Neural cell (in vitro differentiated cells): Measurements from ENCODE around the gene GRB2.

Experiments used
- EP300 ChIP-seq: fragments of 450-650 bp; conservative IDR thresholded peaks from 2 replicates; pipeline ENCODE4 v1.6.1; 2014; ENCODE audit warnings: antibody characterized with exemption, mild to moderate bottlenecking, moderate library complexity; ENCODE audit not compliant: poor library complexity, severe bottlenecking
- EZH2 ChIP-seq: fragments of 200-600, 300-800 bp; shearing (Covaris generic), sonication (generic); IDR thresholded peaks from 2 replicates; pipeline ENCODE4 v1.6.1; 2014; ENCODE audit warnings: antibody characterized with exemption, low read length, borderline replicate concordance, mild to moderate bottlenecking; ENCODE audit not compliant: insufficient read depth, poor library complexity, severe bottlenecking
- MXI1 ChIP-seq: fragments of 450-650 bp; conservative IDR thresholded peaks from 2 replicates; pipeline ENCODE4 v1.6.1; 2014; ENCODE audit warnings: antibody characterized with exemption, mild to moderate bottlenecking; ENCODE audit not compliant: poor library complexity, severe bottlenecking
- POLR2AphosphoS5 ChIP-seq: IDR thresholded peaks from 2 replicates; pipeline ENCODE4 v1.6.1; 2012
- RAD21 ChIP-seq: fragments of 450-650 bp; conservative IDR thresholded peaks from 2 replicates; pipeline ENCODE4 v1.6.1; 2014; ENCODE audit warnings: antibody characterized with exemption, mild to moderate bottlenecking, moderate library complexity
- SMC3 ChIP-seq: fragments of 450-650 bp; conservative IDR thresholded peaks from 2 replicates; pipeline ENCODE4 v1.6.1; 2014; ENCODE audit warnings: antibody characterized with exemption, mild to moderate bottlenecking, moderate library complexity; ENCODE audit not compliant: poor library complexity
- TAF1 ChIP-seq: IDR thresholded peaks from 2 replicates; pipeline ENCODE4 v1.6.1; 2012; ENCODE audit warnings: low read depth
- TF ChIP-seq, protein P1 (sequence below): fragments of 450-650 bp; IDR thresholded peaks from 2 replicates; pipeline ENCODE4 v1.5.1; 2014; ENCODE audit warnings: antibody characterized with exemption, mild to moderate bottlenecking, moderate library complexity; ENCODE audit not compliant: poor library complexity, severe bottlenecking
- TF ChIP-seq, protein P2 (sequence below): IDR thresholded peaks from 2 replicates; pipeline ENCODE4 v1.6.1; 2012; ENCODE audit warnings: borderline replicate concordance

DNA sequence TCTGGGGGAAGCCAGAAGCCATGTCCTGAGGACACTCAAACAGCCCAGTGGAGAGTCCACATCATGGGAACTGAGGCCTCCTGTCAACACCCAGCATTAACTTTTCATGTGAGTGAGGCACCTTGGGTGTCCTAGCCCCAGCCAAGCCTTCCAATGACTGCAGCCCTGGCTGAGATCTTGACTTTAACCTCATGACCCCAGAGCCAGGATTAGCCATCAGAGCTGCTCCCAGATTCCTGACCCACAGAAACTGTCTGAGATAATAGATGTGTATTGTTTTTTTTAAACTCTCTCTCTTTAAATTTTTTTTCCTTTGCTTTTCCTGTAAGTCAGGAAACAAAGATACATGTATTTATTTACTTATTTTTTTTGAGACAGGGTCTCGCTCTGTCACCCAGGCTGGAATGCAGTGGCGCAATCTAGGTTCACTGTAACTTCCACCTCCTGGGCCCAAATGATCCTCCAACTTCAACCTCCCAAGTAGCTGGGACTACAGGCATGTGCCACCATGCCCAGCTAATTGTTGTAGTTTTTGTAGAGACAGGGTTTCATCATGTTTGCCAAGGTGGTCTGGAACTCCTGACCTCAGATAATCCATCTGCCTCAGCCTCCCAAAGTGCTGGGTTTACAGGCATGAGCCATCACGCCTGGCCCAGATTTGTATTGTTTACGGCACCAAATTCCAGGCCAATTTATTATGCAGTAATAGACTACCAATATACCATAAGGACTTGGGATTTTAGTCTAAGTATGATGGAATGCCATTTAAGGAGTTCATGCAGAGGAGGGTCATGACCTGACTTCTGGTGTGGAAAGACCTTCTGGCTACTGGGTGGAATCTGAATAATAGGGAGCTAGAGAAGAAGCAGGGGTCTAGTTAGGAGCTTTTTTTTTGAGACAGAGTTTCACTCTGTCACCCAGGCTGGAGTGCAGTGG, 37.0 kb upstream of the GRB2 start:
- TF ChIP-seq EZH2, result no peak
- TF ChIP-seq RAD21, result no peak
- TF ChIP-seq, protein P1, sequence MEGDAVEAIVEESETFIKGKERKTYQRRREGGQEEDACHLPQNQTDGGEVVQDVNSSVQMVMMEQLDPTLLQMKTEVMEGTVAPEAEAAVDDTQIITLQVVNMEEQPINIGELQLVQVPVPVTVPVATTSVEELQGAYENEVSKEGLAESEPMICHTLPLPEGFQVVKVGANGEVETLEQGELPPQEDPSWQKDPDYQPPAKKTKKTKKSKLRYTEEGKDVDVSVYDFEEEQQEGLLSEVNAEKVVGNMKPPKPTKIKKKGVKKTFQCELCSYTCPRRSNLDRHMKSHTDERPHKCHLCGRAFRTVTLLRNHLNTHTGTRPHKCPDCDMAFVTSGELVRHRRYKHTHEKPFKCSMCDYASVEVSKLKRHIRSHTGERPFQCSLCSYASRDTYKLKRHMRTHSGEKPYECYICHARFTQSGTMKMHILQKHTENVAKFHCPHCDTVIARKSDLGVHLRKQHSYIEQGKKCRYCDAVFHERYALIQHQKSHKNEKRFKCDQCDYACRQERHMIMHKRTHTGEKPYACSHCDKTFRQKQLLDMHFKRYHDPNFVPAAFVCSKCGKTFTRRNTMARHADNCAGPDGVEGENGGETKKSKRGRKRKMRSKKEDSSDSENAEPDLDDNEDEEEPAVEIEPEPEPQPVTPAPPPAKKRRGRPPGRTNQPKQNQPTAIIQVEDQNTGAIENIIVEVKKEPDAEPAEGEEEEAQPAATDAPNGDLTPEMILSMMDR, result no peak
- no peak for TF ChIP-seq TAF1
- TF ChIP-seq, protein P2, sequence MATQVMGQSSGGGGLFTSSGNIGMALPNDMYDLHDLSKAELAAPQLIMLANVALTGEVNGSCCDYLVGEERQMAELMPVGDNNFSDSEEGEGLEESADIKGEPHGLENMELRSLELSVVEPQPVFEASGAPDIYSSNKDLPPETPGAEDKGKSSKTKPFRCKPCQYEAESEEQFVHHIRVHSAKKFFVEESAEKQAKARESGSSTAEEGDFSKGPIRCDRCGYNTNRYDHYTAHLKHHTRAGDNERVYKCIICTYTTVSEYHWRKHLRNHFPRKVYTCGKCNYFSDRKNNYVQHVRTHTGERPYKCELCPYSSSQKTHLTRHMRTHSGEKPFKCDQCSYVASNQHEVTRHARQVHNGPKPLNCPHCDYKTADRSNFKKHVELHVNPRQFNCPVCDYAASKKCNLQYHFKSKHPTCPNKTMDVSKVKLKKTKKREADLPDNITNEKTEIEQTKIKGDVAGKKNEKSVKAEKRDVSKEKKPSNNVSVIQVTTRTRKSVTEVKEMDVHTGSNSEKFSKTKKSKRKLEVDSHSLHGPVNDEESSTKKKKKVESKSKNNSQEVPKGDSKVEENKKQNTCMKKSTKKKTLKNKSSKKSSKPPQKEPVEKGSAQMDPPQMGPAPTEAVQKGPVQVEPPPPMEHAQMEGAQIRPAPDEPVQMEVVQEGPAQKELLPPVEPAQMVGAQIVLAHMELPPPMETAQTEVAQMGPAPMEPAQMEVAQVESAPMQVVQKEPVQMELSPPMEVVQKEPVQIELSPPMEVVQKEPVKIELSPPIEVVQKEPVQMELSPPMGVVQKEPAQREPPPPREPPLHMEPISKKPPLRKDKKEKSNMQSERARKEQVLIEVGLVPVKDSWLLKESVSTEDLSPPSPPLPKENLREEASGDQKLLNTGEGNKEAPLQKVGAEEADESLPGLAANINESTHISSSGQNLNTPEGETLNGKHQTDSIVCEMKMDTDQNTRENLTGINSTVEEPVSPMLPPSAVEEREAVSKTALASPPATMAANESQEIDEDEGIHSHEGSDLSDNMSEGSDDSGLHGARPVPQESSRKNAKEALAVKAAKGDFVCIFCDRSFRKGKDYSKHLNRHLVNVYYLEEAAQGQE, result no peak
- TF ChIP-seq MXI1, result no peak
- no peak for TF ChIP-seq EP300
- TF ChIP-seq POLR2AphosphoS5, result no peak
- TF ChIP-seq SMC3, result no peak
